ENCODE results near the gene OR8H1. TPM values are rescaled to one million over a fixed set of nuclear protein-coding genes. Genes with fewer than 3 reads are reported as not detected.
A peak's percentile ranks its signal among the peaks of the same experiment; 100 is the strongest.

OR8H1 gene
- total and polyA plus RNA-seq, 2 experiments from 2014 or later, result not detected

- H3K4me3 ChIP-seq, result no peak overlapping the region
- H3K27me3 Mint-ChIP-seq (ENCODE audit: insufficient read depth, low read depth, poor library complexity), result peaks cover 6% of the 10 kb centered on the region
- no peak overlapping the region for H3K4me3 Mint-ChIP-seq
- no peaks in the 10 kb centered on the region for H4K20me1 ChIP-seq (replicated peaks; ENCODE audit: insufficient read depth)
- H3K36me3 Mint-ChIP-seq (ENCODE audit: low read depth), result peaks cover 4% of the 10 kb centered on the region; the same call in 1 of the 3 replicates
- no peaks in the 10 kb centered on the region for H3K79me2 ChIP-seq (replicated peaks; ENCODE audit: insufficient read depth)
- 0 out of 3 replicates have a peak, but pooled peaks cover 2% of the 10 kb centered on the region for H3K4me1 Mint-ChIP-seq
- no peaks in the 10 kb centered on the region for H3F3A ChIP-seq (replicated peaks; ENCODE audit: low read depth)
- peaks cover 9% of the 10 kb centered on the region; the same call in 1 of the 2 replicates for H3K9me2 ChIP-seq (ENCODE audit: insufficient read depth)
- no peaks in the 10 kb centered on the region for H3K27me3 ChIP-seq (ENCODE audit: insufficient read depth)
- peak overlapping the region; percentile 56; the same call in 1 of the 2 replicates for H2AFZ ChIP-seq
- H3K27ac Mint-ChIP-seq, result no peak overlapping the region
- H3K4me1 ChIP-seq (ENCODE audit: insufficient read depth), result no peaks in the 10 kb centered on the region; the same call in 1 of the 2 replicates
- H3K9me3 Mint-ChIP-seq, result peaks cover 5% of the 10 kb centered on the region; the same call in 2 of the 3 replicates
- H3K4me2 ChIP-seq, result no peak overlapping the region
- ATAC-seq (peak; percentile 73), DNase-seq (ENCODE audit: low spot score) (peak; percentile 11)
- no peaks in the 10 kb centered on the region for H3K36me3 ChIP-seq (ENCODE audit: insufficient read depth)
- H3K27ac ChIP-seq (ENCODE audit: low read depth), result no peak overlapping the region
- TF ChIP-seq CREB1 (CRISPR knock-in tag; IDR thresholded peaks at IDR 0.05; ENCODE audit: low read depth), result no peak
These were observed 39.9 kb upstream of the OR8H1 start for GRCh38 chr11:56331861-56332491.

GRCh38 chr11:56314844-56315243, 22.8 kb upstream of the OR8H1 start, which contains the start of gene OR8K3:
TSS of gene OR8K3 (plus strand) at chr11:56315144. CDS start at chr11:56318307, 3,163 bp downstream.
- Histone ChIP-seq H3K27ac (ENCODE audit: low read depth) (no peak within 1 kb of the TSS), H2AFZ (no peak within 1 kb of the TSS), H4K20me1 (replicated peaks; ENCODE audit: insufficient read depth) (no peaks in the 10 kb centered on the region), H3K4me2 (no peak within 1 kb of the TSS), H3K4me1 (ENCODE audit: insufficient read depth) (no peaks in the 10 kb centered on the region), H3K4me3 (no peak within 1 kb of the TSS), H3K9me2 (ENCODE audit: insufficient read depth) (peaks cover 10% of the 10 kb centered on the region; the same call in 1 of the 2 replicates), H3K27me3 (ENCODE audit: insufficient read depth) (no peaks in the 10 kb centered on the region), H3F3A (replicated peaks; ENCODE audit: low read depth) (no peaks in the 10 kb centered on the region), H3K79me2 (replicated peaks; ENCODE audit: insufficient read depth) (no peaks in the 10 kb centered on the region), H3K36me3 (ENCODE audit: insufficient read depth) (no peaks in the 10 kb centered on the region)
- H3K4me3 Mint-ChIP-seq, result no peak within 1 kb of the TSS
- no peak within 1 kb of the TSS for H3K27ac Mint-ChIP-seq
- no peak for DNase-seq (ENCODE audit: low spot score)
- no peaks in the 10 kb centered on the region for H3K27me3 Mint-ChIP-seq (ENCODE audit: insufficient read depth, low read depth, poor library complexity)
- H3K36me3 Mint-ChIP-seq (ENCODE audit: low read depth), result no peaks in the 10 kb centered on the region
- H3K4me1 Mint-ChIP-seq, result no peaks in the 10 kb centered on the region
- no peaks in the 10 kb centered on the region for H3K9me3 Mint-ChIP-seq
- no peak for ATAC-seq
- TF ChIP-seq POLR2AphosphoS5 (IDR thresholded peaks at IDR 0.05; ENCODE audit: low read depth), result no peak
- no peak for TF ChIP-seq ZNF331 (CRISPR knock-in tag; IDR thresholded peaks at IDR 0.05; ENCODE audit: low read depth)
- TF ChIP-seq ETS1 (IDR thresholded peaks at IDR 0.05), result no peak
- TF ChIP-seq ZNF462 (CRISPR knock-in tag; IDR thresholded peaks at IDR 0.05), result no peak
- no peak for TF ChIP-seq REST (IDR thresholded peaks at IDR 0.05; ENCODE audit: unreplicated experiment)
- no peak for TF ChIP-seq NANOG (IDR thresholded peaks at IDR 0.05; ENCODE audit: borderline replicate concordance)
- no peak for TF ChIP-seq EZH2 (IDR thresholded peaks at IDR 0.05; ENCODE audit: low read depth, unreplicated experiment)
- no peak for TF ChIP-seq STAT1 (IDR thresholded peaks at IDR 0.05; ENCODE audit: unreplicated experiment)
